NCI-H187 treated with DMSO at 0.1 percent for 48 hours (cell line): Measurements from ENCODE around the gene SLC22A24.
"Not testable (repeated sequence)": the region's sequence is repeated elsewhere in the genome, so short reads cannot be mapped to it uniquely, and the experiment has no call there.

Experiments used
- DNase-seq: peaks from one replicate; lab custom pipeline; 2025; lab: John Stamatoyannopoulos, UW

SLC22A24 gene

GRCh38 chr11:63144121-63144520, at the start of gene SLC22A24:
TSS of gene SLC22A24 (minus strand) at chr11:63144221. CDS start at chr11:63143779, 442 bp downstream.
- no peak for DNase-seq

- DNase-seq: no peak
These were observed 36.5 kb upstream of the SLC22A24 start for GRCh38 chr11:63180536-63180935.

GRCh38 chr11:63179432-63180041, 35.5 kb upstream of the SLC22A24 start:
- no peak for DNase-seq

- no peak for DNase-seq
These were observed 33.9 kb upstream of the SLC22A24 start for GRCh38 chr11:63177872-63178271.

- no peak for DNase-seq
These were observed 21.8 kb upstream of the SLC22A24 start for GRCh38 chr11:63165706-63166310.

GRCh38 chr11:63155794-63156193, 11.8 kb upstream of the SLC22A24 start:
- DNase-seq: no peak

GRCh38 chr11:63146581-63146980, 2.6 kb upstream of the SLC22A24 start:
- DNase-seq: no peak

GRCh38 chr11:63142459-63142858, 1.6 kb downstream of the SLC22A24 start:
- DNase-seq: no peak

- no peak for DNase-seq
These were observed 10.8 kb downstream of the SLC22A24 start for GRCh38 chr11:63132985-63133775.

GRCh38 chr11:63099555-63099954, 44.5 kb downstream of the SLC22A24 start:
- DNase-seq: no peak

GRCh38 chr11:63080682-63081081, 63.3 kb downstream of the SLC22A24 start:
- no peak for DNase-seq

GRCh38 chr11:63046203-63046602, 97.8 kb downstream of the SLC22A24 start:
- not testable (repeated sequence) for DNase-seq

GRCh38 chr11:63042596-63042995, 101.4 kb downstream of the SLC22A24 start:
- DNase-seq: no peak

GRCh38 chr11:63032457-63032856, 111.6 kb downstream of the SLC22A24 start:
- DNase-seq: no peak
